Omental fat pad (tissue), 4 donors: ENCODE results near the gene BCL11B. TPM values are rescaled to one million over a fixed set of nuclear protein-coding genes. Genes with fewer than 3 reads are reported as not detected.

ENCODE experiments used
- ATAC-seq: fragments of 150-250 bp; one replicate; pipeline ENCODE4 v1.9.1; 2016; ENCODE audit warnings: mild to moderate bottlenecking, moderate library complexity; ENCODE audit not compliant: low FRiP score
- DNase-seq: peaks from one replicate; pipeline ENCODE4 v3.0.0-alpha.2; 2019; ENCODE audit warnings: low spot score
- total RNA-seq, 4 donors: library from RNA; depleted of rRNA; stranded (reverse); fragments of >200 nt; gene quantifications; one replicate each; pipeline ENCODE4 v1.1.0, GENCODE V29; 2016
- TF ChIP-seq, protein P1 (sequence below), 3 donors: fragments of 450-650 bp; IDR thresholded peaks; one replicate each; pipeline ENCODE4 v1.5.1; 2016 to 2017; ENCODE audit warnings: antibody characterized with exemption in 3 of 3, mild to moderate bottlenecking in 3 of 3, moderate library complexity in 2 of 3

BCL11B gene
- total RNA-seq, 4 donors from 2014 or later = 0.56 to 2.0 (median 0.77) TPM

DNA sequence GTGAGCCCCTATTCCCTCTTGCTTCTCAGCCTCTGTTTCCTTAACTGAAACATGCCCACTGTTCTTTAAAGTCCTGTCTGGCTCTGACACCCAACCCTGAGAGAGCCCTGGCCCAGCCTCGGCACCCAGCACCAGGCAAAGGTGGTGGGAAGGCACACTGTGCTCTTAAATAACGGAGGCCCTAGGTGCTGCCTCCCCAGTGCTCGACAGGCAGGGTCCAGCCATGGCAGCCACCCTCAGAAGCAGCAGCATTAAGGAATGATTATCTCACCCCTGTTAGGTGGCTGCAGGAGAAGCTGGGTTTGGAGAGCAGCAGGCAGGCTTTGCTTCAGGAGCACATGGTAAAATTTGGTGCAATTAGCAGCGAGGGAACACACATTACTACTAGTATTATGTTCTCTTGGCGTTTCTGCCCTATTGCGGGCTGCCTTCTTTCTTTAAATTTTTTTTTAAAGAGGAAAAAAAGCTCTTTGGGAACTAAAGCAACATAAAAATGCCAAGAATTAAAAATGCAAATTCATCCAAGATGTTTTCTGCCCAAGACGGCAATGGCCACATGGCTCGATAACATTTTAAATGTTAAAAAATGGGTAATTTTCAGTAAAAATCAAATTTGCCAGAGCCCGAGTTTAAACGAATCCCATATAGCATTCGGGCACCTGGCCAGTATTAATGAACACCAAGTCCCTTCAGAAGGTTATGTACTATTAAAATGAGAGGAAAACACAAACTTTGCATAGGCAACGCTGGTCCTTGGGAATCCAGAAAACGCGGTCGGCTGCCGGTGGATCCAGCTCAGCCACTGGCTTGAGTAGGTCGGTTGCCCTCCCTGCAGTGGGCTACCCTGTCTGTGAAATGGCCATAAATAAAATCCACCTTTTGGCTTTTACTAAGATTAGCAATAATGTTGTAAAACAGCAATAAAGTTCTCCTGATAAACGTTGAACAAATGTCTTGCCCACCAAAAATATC lies 152.2 kb downstream of the BCL11B start:
- DNase-seq = no peak
- ATAC-seq = no peak
- TF ChIP-seq, protein P1, sequence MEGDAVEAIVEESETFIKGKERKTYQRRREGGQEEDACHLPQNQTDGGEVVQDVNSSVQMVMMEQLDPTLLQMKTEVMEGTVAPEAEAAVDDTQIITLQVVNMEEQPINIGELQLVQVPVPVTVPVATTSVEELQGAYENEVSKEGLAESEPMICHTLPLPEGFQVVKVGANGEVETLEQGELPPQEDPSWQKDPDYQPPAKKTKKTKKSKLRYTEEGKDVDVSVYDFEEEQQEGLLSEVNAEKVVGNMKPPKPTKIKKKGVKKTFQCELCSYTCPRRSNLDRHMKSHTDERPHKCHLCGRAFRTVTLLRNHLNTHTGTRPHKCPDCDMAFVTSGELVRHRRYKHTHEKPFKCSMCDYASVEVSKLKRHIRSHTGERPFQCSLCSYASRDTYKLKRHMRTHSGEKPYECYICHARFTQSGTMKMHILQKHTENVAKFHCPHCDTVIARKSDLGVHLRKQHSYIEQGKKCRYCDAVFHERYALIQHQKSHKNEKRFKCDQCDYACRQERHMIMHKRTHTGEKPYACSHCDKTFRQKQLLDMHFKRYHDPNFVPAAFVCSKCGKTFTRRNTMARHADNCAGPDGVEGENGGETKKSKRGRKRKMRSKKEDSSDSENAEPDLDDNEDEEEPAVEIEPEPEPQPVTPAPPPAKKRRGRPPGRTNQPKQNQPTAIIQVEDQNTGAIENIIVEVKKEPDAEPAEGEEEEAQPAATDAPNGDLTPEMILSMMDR (IDR thresholded peaks at IDR 0.05) = no peak

Other genes starting within 250 kb of the BCL11B start
- gene SETD3, start 208.7 kb upstream of the BCL11B start, total RNA-seq = 10 to 100 TPM; 61.8 to 78.3 (median 70.1) TPM
- gene CCNK, start 209.2 kb upstream of the BCL11B start, total RNA-seq = 10 to 100 TPM; 23.2 to 37.0 (median 34.7) TPM